GM21526 (cell line): Measurements from ENCODE around the gene ADD2.

Experiments
- ATAC-seq: cut with Tn5 transposase; IDR thresholded peaks from one replicate; pipeline ENCODE4 v1.9.1; 2021; ENCODE audit warnings: moderate library complexity; ENCODE audit not compliant: unreplicated experiment, low FRiP score

The ADD2 gene

GRCh38 chr2:70613521-70613920 lies 154.5 kb downstream of the ADD2 start:
- ATAC-seq = no peak

GRCh38 chr2:70612574-70612973 lies 155.4 kb downstream of the ADD2 start:
- no peak for ATAC-seq

- ATAC-seq = no peak
Measured at GRCh38 chr2:70608373-70608772, 159.6 kb downstream of the ADD2 start.

- no peak for ATAC-seq
Measured at GRCh38 chr2:70607121-70607561, 160.9 kb downstream of the ADD2 start.
